Measurements from ENCODE around the gene NPHP4.

NPHP4 gene

GRCh38 chr1:5956022-5956830 lies 36.0 kb downstream of the NPHP4 start:
- no peak for DNase-seq (ENCODE audit: low spot score)
- ChIA-PET POLR2A (ENCODE audit: low non-redundant PET) (no interaction called here), CTCF (interaction anchor here (0.6 kb wide), 1 partner anchor 896 kb away, joined by 3 read pairs; no protein-coding TSS in a partner anchor)
- H3K27ac ChIP-seq, result no peak overlapping the region
- no peak for TF ChIP-seq CTCF (conservative IDR thresholded peaks at IDR 0.05; ENCODE audit: low read depth)

- no peak overlapping the region for H3K27ac ChIP-seq
- no peak for TF ChIP-seq CTCF (conservative IDR thresholded peaks at IDR 0.05; ENCODE audit: low read depth)
- ChIA-PET CTCF (no interaction called here), POLR2A (ENCODE audit: low non-redundant PET) (no interaction called here)
- DNase-seq (ENCODE audit: low spot score), result no peak
These were observed 36.7 kb downstream of the NPHP4 start for GRCh38 chr1:5955479-5955977.

GRCh38 chr1:5954964-5955363 lies 37.3 kb downstream of the NPHP4 start:
- no peak for DNase-seq (ENCODE audit: low spot score)
- ChIA-PET POLR2A (ENCODE audit: low non-redundant PET) (no interaction called here), CTCF (no interaction called here)
- no peak for TF ChIP-seq CTCF (conservative IDR thresholded peaks at IDR 0.05; ENCODE audit: low read depth)
- H3K27ac ChIP-seq, result no peak overlapping the region

- no peak for DNase-seq (ENCODE audit: low spot score)
- CTCF ChIA-PET, result interaction anchor here (0.7 to 1.0 kb wide), 3 partner anchors 37 to 613 kb away, joined by 3 to 5 read pairs (median 4); no protein-coding TSS in a partner anchor
- no peak overlapping the region for H3K27ac ChIP-seq
- no peak for TF ChIP-seq CTCF (conservative IDR thresholded peaks at IDR 0.05; ENCODE audit: low read depth)
- POLR2A ChIA-PET (ENCODE audit: low non-redundant PET), result no interaction called here
These were observed 38.8 kb downstream of the NPHP4 start for GRCh38 chr1:5953386-5953785.

GRCh38 chr1:5951846-5952410 lies 40.3 kb downstream of the NPHP4 start:
- no peak overlapping the region for H3K27ac ChIP-seq
- CTCF ChIA-PET, result no interaction called here
- TF ChIP-seq CTCF (conservative IDR thresholded peaks at IDR 0.05; ENCODE audit: low read depth), result no peak
- POLR2A ChIA-PET (ENCODE audit: low non-redundant PET), result no interaction called here
- no peak for DNase-seq (ENCODE audit: low spot score)

GRCh38 chr1:5950994-5951785 lies 41.0 kb downstream of the NPHP4 start:
- DNase-seq (ENCODE audit: low spot score), result no peak
- TF ChIP-seq CTCF (conservative IDR thresholded peaks at IDR 0.05; ENCODE audit: low read depth), result no peak
- ChIA-PET CTCF (no interaction called here), POLR2A (ENCODE audit: low non-redundant PET) (no interaction called here)
- H3K27ac ChIP-seq, result no peak overlapping the region

All from RWPE1 (cell line).